Measurements from ENCODE around the gene DUSP28.

Gene DUSP28

DNA sequence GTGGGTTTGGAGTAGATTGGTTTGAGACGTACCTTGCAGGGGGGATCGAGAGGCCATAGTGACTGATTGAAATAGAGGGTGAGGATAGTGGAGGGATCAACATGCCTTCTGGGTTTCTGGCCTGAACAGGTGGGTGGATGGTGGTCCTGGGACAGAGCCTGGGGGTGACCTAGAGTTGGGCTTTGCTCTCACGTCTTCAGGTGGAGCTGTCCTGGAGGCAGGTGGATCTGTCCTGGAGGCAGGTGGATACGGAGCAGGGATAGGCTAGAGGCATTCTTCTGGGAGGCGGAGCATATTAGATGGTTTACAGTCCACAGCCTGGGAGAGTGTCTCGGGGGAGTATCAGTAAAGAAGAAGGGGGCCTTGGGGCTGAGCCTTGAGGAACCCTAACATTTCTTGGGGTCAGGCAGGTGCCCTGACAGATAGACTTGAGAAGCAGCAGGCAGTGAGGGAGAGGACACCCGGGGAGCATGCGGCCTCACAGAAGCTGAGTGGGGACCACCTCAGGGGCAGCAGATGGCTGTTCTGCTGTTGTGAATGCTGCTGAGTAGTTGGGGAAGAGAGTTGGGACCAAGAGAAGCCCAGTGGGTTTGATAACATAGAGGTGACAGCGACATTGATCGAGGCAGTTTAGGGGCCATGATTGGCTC, 28.0 kb downstream of the DUSP28 start:
- no peak for DNase-seq

DNA sequence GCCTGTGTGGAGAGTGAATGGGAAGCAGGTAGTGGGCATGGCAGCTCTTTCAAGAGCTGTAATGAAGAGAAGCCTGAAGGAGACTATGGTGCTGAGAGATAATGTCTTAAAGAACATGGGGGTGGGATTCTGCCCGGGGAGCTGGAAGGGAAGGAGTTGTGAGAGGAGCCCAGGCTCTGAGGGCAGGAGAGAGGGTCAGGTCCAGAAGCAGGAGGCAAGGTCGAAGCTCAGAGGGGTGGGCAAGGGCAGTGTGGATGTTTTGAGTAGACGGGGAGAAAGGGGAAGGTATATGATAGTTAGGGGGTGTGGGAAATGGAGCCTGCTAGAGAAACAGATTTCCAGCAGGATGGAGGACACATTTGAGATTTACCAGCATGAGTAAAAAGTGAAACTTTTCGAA, 28.5 kb downstream of the DUSP28 start:
- DNase-seq: no peak

DNA sequence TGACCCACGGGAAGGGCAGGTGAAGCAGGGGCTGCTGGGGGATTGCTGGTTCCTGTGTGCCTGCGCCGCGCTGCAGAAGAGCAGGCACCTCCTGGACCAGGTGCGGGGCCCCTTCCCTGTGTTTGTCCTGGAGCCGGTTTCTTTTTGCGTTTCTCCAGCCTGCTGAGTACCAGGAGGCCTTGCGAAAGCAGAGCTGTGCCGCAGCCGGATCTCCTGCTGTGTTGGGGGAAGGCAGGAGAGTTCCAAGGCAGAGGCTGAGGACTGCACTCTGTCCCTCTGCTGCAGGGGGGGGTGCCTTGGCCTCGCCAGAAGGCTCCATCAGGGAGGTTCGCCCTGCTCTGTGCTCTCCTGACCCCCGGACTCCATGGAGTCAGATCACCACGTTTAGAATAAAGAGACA, 29.2 kb downstream of the DUSP28 start:
- DNase-seq: no peak

DNA sequence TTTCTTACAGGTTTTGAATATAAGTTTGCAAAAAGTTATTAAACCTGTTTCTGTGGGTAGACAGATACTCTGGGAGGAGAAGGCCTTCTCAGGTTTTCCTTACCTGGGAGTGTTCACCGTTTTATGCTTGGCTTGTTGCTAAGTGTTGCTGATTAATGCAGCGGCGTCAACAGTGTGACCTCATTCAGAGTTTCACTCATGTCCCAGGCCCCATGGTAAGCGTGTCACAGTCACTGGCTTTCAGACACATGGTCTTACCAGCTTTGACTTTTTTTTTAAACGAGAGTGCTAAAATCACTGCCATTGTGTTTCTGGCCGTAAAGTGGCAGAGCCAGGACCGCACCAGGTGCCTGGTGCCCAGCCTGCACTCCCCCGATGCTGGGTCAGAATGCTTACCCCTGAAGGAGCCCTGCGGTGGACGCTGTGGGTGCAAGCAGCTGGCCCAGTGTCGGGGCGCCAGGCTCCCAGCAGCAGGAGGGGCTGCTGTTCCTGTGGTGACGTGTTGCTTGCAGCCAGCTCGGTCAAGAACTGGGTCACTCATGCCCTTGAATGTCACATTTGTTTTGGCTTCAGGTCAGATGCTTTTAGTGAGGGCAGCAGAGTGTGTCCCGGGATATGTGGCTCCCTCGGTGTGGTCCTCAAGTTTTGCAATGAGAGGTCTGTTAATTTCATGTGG, 29.8 kb downstream of the DUSP28 start:
- no peak for DNase-seq

DNA sequence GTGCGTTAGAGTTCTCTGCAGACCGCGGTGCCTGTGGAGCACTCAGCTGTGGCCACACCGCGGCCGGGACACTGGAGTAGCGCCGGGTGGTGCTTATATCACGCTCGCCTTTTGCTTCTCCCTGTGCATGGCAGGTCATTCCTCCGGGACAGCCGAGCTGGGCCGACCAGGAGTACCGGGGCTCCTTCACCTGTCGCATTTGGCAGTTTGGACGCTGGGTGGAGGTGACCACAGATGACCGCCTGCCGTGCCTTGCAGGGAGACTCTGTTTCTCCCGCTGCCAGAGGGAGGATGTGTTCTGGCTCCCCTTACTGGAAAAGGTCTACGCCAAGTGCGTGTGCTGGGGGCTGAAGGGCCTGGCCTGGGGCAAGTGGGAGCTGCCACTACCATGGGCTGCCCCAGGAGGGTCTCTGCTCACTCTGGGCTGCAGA, 30.5 kb downstream of the DUSP28 start:
- no peak for DNase-seq

DNA sequence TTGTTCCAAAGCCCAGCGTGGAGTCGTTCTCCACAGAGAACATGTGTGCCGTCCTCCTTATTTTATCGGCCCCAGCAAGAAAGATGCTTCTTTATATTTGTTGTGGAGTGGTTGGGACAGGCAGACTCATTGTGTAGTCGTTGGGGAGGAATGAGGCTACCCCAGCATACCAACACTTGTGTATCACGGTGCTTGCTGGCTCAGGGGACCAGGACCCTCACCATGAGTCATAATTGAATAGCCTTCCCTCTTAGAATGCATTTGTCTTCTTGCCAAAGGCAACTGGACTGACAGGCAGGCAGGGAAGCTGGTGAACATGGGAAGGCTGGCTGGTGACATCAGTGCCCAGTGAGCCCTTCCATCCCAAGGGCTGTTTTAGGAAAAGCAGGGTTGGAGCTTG, 31.1 kb downstream of the DUSP28 start:
- DNase-seq: no peak

DNA sequence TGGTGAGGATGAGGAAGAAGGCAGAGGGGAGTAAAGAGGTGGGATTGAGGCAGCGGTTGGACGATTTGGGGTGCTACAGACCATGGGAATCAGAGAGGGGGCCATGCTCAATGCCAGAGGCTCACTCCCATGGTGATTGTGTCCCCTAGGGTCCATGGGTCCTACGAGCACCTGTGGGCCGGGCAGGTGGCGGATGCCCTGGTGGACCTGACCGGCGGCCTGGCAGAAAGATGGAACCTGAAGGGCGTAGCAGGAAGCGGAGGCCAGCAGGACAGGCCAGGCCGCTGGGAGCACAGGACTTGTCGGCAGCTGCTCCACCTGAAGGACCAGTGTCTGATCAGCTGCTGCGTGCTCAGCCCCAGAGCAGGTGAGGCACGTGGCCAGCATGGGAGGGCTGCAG, 31.6 kb downstream of the DUSP28 start:
- no peak for DNase-seq

DNA sequence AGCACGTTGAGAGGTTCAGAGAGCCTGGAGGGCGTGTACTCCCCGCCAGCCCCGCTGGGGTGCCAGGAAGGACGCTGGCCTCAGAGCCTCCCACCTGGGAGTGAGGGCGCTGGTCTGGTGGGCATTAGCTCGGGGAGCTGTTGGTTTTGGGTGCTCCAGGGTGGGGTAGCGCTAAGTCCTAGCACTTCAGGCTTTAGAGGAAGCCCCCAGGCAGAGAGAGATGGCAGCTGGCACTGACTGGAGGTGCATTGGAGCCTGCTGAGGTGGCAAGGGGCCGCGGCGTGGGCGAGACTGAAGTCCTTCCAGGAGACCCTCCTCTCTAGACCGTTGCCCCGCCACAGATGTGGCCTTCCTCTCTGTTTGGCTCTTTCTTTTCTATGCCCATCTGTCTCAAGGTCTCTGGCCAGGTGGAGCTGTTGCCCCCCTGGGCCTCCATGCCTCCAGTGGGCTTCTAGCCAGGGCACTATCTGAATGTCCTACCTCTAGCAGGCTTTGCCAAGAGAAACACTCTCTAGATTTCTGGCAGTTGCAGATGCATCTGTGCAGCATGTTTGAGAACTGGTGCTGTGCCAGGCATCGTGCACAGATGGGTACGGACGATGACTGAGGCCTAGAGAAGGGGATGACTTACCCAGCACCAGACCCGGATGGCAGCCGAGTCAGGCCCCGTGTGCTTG, 33.0 kb downstream of the DUSP28 start:
- DNase-seq: no peak

DNA sequence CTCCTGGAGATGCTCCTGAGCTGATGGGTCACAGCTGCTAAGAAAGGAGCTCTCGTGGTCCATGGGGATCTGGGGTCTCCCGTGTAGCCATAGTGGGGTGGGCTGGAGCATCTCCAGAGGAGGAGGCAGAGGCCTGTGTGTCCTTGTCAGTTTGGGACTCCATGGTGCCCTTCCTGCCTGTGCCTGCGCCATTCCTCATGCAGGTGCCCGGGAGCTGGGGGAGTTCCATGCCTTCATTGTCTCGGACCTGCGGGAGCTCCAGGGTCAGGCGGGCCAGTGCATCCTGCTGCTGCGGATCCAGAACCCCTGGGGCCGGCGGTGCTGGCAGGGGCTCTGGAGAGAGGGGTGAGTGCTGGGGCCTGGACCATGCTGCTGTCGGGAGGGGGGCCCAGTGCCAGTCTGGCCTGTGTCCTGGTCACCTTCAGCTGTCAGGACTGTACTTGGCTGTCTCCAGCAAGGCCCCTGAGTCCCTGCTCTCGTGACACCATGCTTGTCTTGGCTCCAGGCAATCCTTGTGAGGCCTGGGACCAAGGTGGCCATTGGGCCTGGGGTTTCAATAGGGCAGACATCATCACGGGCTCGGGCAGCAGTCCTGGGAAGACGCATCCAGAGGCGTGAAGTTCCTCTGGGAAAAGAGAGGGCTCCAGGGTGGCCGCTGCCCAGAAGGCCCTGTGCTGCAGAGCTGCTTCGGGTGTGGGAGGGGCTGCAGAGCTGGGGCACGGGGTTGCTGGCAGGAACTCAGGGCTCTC, 33.7 kb downstream of the DUSP28 start:
- DNase-seq: no peak

DNA sequence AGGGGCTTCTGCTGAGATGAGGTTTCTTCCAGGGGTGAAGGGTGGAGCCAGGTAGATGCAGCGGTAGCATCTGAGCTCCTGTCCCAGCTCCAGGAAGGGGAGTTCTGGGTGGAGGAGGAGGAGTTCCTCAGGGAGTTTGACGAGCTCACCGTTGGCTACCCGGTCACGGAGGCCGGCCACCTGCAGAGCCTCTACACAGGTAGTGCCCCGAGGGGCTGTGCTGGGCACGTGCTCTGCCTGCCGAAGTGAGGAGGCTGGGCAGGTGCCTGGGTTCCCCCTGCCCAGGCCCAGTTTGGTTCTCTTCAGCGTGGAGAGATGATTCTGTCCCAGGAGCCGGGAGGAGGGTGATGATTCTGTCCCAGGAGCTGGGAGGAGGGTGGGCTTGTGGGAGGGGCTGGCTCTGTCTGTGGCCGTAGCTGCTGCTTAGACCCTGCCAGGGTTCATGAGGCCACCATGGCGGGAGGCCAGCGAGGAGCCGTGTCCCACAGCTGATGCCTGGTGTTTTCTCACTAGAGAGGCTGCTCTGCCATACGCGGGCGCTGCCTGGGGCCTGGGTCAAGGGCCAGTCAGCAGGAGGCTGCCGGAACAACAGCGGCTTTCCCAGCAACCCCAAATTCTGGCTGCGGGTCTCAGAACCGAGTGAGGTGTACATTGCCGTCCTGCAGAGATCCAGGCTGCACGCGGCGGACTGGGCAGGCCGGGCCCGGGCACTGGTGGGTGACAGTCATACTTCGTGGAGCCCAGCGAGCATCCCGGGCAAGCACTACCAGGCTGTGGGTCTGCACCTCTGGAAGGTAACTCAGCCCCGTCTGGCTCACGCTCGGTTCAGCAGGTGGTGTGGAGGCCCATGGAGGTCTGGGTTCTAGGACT, 34.6 kb downstream of the DUSP28 start:
- no peak for DNase-seq

DNA sequence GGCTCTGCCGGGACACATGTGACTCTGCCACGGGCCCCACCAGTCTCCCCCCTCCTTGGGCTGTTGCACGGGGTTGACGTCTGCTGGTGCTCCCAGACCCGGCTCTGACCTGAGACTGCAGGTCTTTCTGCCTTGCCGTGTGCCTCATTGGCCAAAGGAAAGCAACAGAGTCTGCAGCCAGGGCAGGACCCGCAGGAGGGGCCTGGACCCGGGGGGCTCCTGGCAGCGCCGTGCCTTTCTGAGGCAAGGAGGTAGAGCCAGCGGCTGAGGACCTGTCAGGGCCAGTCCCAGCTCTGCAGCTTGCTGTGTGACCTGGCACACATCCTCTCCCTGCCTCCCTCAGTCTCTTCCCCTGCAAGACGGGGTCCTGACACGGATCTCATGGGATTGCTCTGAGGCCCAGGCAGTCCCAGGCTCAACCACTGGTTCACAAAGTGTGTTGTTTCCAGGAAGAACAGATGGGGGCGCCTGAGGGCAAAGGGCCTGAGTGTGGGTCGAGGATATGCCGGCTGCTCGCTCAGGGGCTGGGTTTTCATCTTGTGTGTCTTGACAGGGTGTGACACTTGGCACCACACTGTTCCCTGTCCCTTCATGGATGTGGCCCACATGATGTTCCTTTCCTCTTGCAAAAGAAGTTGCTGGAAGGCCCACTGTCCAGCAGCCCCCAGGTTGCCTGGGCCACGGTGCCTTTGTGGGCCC, 35.4 kb downstream of the DUSP28 start:
- DNase-seq: peak; percentile 73

DNA sequence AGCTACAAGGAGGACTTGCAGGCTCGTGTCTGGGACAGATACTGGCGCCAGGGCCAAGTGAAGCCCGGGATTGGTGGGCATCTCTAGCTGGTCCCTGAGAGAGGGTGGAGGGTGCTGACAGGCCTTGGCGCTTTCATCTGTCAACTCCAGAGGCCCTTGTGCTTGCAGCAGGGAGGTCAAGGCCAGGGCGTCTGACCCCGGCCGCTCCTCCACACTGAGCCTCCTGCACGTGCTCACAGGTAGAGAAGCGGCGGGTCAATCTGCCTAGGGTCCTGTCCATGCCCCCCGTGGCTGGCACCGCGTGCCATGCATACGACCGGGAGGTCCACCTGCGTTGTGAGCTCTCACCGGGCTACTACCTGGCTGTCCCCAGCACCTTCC, 35.9 kb downstream of the DUSP28 start:
- DNase-seq: no peak

DNA sequence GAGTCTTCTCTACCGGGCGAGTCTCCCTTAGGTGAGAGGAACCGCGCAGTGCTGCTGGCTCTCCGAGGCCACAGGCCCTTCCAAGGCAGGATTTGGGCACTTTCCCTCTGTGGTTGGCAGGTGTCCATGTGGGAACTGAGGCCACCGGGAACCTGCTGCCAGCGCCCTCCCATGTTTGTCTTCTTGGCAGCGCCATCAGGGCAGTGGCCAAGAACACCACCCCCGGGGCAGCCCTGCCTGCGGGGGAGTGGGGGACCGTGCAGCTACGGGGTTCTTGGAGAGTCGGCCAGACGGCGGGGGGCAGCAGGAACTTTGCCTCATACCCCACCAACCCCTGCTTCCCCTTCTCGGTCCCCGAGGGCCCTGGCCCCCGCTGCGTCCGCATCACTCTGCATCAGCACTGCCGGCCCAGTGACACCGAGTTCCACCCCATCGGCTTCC, 36.4 kb downstream of the DUSP28 start:
- no peak for DNase-seq

DNA sequence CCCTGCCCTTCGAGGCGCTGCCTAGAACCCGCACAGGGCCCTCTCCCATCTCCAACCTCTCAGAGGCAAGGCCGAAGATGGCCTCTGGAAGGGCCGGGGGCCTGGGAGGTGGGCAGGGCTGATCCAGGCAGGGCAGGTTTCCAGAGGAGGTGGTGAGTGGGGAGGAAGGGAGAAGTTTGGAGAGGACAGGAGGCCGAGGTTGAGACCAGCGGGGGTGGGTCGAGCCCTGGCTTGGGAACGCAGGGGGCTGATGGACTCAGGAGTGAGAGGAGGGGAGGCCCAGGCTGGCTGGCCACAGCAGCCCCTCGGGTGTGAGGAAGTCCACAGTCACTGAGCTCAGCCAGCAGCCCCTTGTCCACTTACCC, 36.9 kb downstream of the DUSP28 start:
- DNase-seq: no peak

DNA sequence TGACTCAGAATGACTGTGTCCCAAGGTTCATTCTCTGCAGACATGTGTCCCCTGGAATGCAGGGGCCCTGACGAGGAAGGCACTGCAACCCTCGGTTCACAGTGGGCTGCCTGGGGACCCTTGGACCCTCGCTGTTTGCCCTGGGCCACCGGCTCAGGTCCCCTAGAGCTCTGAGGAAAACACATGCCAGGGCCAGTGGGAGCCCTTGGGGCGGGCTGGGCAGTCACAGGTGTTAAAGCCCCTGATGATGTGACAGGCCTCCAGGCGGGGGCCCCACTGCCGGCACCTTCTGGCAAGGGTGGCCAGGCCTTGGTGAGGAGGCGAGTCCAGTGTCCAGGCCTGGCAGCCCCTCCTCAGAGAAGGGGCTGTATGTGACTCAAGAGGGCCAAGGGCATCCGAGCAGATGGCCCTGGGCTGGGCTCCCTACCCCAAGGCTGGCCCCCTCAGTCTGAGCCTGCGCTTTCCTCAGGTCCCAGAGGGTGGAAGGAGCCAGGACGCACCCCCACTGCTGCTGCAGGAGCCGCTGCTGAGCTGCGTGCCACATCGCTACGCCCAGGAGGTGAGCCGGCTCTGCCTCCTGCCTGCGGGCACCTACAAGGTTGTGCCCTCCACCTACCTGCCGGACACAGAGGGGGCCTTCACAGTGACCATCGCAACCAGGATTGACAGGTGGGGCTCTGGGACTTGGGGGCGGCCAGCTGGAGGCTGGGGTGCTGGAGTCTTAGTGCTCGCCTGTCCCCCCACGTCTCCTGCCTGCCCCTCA, 37.4 kb downstream of the DUSP28 start:
- DNase-seq: no peak

DNA sequence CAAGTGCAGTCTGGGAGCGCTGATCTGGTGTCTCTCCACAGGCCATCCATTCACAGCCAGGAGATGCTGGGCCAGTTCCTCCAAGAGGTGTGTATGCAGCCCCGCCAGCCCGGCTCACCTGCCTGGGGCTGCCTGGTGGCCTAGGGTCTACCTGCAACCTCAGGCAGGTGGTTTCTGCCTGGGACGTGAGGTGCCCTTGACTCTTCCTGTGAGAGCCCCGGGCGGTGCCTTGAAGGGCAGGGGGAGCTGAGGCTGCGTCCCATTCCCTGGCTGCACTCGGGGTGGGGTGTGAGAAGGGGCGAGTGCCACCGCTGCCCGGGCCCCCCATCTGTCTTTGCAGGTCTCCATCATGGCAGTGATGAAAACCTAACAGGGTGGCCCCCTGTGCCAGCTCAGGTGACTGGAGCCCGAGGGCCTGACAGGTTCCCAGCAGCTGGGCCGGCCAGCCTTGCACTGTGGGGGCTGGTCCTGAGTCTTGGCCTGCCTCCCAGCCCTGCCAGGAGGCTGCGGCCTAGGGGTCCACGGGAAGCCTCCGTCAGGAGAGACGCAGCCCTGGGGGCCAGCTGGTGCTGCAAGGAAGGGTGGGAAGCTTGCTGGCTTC, 38.3 kb downstream of the DUSP28 start:
- DNase-seq: no peak

DNA sequence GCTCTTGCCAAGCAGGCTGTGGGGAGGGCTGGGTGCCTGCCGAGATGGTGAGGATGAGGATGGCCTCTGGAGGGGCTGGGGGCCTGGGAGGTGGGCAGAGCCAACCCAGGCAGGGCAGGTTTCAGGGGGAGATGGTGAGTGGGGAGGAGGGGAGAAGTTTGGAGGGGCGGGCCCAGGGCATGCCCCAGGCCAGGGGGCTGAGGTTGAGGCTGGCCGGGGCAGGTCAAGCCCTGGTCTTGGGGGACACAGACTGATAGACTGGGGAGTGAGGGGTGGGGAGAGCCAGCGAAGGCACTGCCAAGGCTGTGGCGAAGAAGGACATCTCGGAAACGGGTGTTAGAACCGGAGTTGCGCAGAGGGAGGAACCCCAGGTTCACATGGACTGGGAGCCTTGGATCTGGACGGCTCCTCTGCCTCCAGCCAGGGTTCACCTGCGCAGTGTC, 39.0 kb downstream of the DUSP28 start:
- DNase-seq: no peak

DNA sequence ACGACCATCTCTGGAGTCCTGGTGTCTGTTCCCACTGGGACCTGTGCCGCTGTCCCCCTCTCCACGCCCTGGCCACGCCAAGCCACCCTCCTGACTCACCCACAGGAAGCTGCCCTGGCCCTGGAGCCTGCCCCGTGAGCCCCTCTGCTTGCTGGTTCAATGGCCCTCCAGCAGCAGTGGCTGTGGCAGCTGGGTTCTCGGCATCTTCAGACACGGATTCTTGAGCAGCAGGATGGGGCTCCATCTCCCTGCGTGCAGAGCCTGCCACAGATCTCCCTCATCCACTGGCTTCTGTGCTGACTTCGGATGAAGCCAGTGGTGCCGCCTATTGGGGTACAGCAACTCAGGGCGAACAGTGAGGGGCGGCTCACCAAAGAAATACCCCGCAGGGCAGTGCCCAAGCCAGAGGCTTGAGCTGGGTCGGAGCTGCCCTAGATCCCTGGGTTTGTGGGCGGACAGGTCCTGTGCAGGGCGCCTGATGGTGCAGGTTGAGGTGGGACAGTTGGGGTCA, 40.3 kb downstream of the DUSP28 start:
- DNase-seq: no peak

DNA sequence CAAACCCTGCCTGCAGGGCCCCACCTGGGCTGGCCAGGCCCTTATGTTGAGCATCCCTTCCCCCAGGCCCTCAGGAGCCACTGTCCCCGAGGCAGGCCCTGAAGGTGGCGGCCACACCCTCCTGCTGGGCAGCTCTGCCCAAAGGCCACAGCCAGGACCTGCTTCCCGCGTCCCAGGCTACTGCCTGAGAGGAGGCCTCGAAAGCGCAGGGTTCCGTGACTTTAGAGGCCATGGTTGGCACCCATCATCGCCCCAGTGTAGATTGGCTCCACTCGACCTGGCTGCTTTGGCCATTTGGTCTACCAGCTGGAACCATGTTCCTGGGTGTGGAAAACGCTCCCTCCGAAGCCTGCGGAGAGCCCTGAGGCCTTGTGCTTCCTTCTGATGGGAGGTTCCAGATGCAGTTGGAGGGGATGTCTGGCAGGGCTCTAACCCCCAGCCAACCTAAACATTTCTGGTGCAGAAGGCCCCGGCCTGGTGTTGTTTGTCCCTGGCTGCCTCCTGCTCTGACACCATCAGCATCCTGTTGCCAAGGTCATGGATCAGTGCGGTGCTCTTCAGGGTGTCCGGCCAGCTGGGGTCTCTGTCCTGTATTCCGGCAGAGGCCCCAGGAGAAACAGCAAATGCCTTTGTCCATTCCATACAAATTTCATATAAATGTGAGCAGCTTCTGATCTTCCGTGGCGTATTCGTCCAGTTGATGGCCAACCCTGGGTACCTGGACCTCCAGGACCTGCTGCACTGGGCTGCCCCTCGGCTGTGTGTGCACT, 41.1 kb downstream of the DUSP28 start:
- DNase-seq: no peak

DNA sequence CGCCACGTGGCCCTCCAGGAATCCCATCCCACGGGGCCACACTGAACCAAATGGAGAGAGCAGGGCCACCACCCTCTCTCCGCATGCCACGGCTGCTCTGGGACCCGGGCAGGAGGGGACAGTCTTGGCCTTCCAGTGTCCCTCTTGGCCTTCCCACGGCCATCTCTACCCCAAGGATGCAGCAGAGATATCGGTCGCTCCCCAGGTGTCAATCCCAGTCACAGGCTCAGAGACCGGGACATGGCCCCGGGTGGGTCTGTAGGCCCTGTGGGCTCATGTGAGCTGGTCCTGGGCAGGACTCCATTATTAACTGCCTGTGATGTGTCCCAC, 41.6 kb downstream of the DUSP28 start:
- no peak for DNase-seq

Measured in islet precursor cell (in vitro differentiated cells).